HCT116 (cell line): ENCODE results near the gene KRT14.

Experiments
- CEBPB ChIP-seq: IDR thresholded peaks from 2 replicates; pipeline ENCODE4 v1.6.1; 2012; ENCODE audit warnings: low read depth
- CTCF ChIP-seq, 3 experiments: fragments of 200-600 bp in 1 of 3; sonication (generic) in 1 of 3; IDR thresholded peaks in 2 of 3; conservative IDR thresholded peaks in 1 of 3; 2 replicates each; pipeline ENCODE4 v1.5.1; 2012 to 2017; ENCODE audit warnings: low read depth in 2 of 3, low read length in 2 of 3, antibody characterized with exemption in 1 of 3, borderline replicate concordance in 1 of 3, control low read depth in 1 of 3, mild to moderate bottlenecking in 1 of 3, mixed read lengths in 1 of 3, mixed run types in 1 of 3, moderate library complexity in 1 of 3; ENCODE audit not compliant: insufficient read depth in 1 of 3
- POLR2A ChIP-seq: IDR thresholded peaks from 2 replicates; pipeline ENCODE4 v1.7.0; 2011; ENCODE audit warnings: borderline replicate concordance; ENCODE audit not compliant: insufficient read depth, insufficient read length; ENCODE audit errors: extremely low read depth
- POLR2AphosphoS5 ChIP-seq: IDR thresholded peaks from 2 replicates; pipeline ENCODE4 v1.6.1; 2011; ENCODE audit warnings: mild to moderate bottlenecking, low read depth, low read length, moderate library complexity
- SIN3A ChIP-seq: IDR thresholded peaks from 2 replicates; pipeline ENCODE4 v1.6.1; 2012; ENCODE audit warnings: low read depth

GRCh38 chr17:41629826-41630670, 43.4 kb upstream of the KRT14 start:
- no peak for TF ChIP-seq CTCF (IDR thresholded peaks at IDR 0.05 in 2 of 3, conservative IDR thresholded peaks at IDR 0.05 in 1 of 3; ENCODE audit: borderline replicate concordance in 1 of 3, insufficient read depth in 1 of 3, low read depth in 2 of 3, low read length in 2 of 3)
- TF ChIP-seq POLR2AphosphoS5: no peak
- no peak for TF ChIP-seq SIN3A
- TF ChIP-seq CEBPB: no peak
- TF ChIP-seq POLR2A: no peak
